HG03196 (cell line): ENCODE measurements around the gene EPHA3.

ENCODE experiments used
- ATAC-seq: cut with Tn5 transposase; IDR thresholded peaks from one replicate; pipeline ENCODE4 v1.9.1; 2021; ENCODE audit not compliant: unreplicated experiment

EPHA3 gene

DNA sequence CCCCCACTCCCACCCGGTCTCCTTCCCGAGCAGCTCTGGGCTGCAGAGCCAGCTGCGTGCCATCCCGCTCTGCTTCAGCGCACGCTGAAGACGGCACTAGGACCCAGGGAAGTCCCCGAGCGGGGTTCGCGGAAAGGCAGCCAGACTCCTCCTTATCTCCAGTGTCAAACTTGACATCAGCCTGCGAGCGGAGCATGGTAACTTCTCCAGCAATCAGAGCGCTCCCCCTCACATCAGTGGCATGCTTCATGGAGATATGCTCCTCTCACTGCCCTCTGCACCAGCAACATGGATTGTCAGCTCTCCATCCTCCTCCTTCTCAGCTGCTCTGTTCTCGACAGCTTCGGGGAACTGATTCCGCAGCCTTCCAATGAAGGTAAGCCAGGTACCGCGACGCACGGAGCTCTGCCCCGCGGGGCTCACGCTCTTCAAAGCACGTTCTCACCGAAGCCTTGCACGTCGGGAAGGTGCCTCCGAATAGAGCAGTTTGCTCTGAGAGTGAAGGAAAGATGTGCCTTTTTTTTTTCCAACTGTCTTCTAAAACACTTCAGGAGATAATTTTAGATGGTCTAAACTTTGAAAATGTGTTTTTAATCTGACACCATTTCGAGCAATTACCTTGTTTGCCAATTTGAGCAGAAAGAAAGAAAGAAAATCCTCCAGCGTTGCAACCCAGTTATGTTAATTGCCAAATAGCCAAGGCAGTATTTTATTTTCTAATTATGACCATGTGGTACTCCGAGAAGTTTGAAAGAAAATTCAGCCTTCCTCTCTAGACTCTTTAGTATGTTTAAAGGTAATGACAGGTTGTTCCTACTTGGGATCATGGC is at the start of gene EPHA3:
TSS of gene EPHA3 (plus strand) at position 161 of the 830 bp plus-strand sequence. CDS start at position 289, 128 bp downstream.
- peak; percentile 98 for ATAC-seq

DNA sequence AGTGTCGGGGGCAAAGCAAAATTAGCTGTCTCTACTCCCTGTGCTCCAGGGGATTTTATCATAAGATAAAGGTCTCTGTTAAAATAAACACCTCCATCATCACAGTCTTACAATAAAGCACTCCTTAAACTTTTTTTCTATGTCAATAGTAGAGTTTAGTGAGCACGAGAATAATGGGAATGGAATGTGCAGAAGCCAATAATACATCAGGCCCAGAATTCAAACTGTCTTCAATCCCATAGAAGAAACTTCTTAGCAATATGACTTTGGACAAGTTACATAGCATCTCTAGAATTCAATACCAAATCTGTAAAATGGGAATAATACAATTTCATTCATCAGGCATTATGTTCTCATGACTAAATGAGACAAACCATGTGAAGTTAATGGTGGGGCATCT is 49.0 kb upstream of the EPHA3 start:
- no peak for ATAC-seq

DNA sequence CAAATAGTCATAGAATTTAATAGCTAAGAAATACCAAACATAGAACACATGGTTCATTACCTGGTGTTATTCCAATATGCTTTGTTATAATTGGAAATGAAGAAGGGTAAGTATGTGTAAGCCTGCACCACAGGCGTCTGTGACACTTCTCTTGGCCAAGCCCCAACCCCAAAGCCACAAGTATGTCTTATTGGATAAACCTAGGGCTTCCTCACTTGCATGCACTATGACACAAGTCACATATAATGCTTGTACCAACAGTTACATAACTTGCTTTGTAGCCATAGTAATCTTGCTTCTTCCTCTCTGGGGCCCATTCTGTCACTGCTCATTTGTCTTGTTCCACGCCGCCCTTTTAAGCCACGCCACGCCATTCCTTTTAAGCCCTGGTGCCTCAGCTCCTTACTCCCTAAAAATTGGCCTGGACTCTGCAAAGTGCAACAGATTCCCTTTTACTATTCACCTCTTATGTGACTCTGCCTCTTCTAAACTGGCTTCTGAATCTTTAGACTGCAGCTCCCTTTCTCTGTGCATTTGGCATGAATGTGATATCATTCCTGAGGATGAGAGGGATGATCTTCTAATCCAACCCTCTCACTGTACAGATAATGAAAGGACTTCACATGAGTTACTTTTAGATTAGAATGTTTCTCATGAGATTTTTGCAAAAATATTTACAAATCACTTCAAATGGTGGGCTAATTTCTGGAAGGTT is 48.1 kb upstream of the EPHA3 start:
- ATAC-seq: no peak

DNA sequence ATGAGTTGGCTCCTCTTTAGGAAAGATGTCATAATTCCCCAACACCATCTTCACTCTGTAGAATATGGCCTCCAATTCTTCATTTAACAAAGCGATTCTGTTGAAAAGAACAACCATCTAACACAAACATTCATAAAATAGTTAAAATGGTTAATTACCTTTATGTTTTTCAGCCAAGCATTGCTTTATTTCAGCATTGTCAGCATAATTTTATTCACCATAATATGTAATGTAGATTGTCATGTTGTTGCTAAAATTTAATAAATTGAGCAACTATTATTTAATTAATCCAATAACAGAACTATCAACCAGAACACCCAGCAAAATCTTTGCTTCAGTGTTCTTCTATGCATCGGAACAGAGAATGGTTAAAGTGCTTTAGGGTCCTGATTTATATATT is 46.2 kb upstream of the EPHA3 start:
- ATAC-seq: no peak

DNA sequence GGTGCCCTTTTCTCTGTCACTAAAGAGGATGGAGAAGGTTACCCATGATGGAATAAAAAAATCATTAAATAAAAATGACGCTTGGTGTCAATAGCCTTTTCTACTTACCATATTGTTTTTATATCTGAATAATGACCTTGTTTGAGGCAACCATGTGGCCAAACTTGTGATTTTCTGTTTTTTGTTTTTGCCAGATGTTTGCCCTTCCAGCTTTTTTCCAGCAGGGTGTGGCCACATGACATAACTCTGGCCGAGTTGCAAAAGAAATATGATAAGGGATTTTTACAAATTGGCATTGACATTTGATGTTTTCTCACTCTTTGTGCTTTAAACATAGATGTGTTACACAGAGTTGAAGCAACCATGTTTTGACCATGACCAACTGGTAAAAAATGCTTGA is 39.7 kb upstream of the EPHA3 start:
- no peak for ATAC-seq

DNA sequence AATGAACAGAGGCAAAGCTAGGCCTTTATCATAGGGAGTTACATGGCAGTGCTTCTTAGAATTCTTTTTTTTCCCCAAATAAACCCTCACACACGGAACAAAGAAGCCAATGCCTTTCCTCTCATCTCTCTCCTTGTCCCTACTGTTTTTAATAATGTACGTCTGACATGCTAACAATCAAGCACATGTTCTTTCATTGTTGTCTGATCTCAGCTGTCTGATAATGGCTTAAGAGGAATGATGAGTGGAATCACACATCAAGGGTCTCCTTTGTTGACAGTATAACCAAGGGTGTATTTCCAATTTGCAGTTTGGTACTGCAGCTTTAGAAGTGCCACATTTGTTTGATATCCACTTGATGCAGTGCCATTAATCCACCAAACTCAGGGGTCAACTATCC is 34.8 kb upstream of the EPHA3 start:
- no peak for ATAC-seq

DNA sequence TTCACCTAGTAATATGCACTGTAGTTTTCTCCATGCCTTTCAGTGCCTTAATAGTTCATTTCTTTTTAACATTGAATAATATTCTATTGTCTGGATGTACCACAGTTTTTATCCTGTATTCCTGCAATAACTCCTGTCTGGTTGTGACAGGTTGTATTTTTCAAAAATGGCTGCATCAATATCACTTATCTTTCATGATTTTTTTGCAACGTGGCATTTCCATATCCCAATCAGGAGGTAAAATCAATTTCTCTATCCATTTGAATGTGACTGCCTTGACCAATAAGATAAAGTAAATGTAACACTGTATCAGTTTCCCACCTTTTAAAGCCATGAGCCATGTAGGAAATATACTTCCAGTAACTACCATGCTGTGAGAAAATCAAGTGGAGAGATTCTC is 27.5 kb upstream of the EPHA3 start:
- no peak for ATAC-seq

DNA sequence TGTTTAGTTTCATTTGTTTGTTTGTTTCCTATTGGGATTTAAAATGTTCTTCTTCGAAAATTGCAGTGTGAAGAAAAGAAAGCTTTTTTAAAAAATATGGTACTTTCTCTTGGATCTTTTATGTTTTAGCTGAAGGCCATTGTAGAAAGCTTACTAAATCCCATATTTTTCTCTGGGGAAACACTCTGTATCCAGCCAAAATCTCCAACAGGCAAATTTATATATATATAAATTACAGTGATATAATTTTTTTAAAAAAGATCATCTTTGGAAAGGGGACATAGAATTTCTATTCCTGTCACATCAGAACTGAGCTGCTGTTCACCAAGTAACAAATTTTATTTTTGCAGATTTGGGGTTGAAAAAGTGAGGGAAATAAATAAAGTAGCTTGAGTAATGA is 19.6 kb upstream of the EPHA3 start:
- ATAC-seq: no peak

DNA sequence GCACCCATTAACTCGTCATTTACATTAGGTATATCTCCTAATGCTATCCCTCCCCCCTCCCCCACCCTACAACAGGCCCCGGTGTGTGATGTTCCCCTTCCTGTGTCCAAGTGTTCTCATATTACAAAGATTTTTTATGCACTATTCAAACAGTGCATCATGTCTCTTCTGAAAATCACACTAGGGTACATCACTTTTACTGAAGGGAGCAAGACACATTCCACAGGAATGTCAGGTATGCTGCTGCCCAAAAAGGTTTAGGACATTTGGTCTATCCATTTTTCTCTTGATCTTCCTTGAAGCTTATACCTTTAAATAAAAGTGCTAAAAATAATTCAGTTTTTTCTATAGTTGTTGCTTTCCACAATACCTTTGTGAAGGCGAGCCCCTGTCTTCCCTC is 9.2 kb upstream of the EPHA3 start:
- ATAC-seq: no peak

DNA sequence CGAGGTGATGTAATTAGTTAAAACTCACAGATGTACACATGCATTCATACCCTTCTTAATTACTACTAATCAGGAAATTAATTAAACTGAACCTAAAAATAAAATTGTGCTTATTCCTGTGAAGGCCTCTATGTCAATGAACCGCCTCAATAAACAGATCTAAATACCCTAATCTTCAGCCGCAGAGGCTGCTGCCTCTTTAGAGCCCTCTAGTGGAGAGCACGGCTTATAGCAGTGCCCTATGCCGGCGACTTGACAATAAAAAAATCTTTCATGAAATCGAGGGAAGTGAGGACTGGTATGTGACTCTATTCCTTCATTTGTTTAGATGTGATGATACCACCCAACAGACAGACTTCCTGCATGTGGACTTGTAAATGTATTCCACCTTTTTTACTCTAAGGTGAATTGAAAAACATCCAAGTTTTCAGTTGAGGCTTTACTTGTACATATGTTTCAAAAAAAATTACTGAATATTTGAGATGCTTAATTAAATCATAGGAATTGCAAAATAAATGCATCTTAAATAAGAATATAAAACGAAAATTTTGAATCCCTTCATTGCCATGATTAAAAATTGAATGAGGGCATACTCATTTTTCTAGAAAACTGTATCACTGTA is 8.3 kb upstream of the EPHA3 start:
- peak; percentile 93 for ATAC-seq

DNA sequence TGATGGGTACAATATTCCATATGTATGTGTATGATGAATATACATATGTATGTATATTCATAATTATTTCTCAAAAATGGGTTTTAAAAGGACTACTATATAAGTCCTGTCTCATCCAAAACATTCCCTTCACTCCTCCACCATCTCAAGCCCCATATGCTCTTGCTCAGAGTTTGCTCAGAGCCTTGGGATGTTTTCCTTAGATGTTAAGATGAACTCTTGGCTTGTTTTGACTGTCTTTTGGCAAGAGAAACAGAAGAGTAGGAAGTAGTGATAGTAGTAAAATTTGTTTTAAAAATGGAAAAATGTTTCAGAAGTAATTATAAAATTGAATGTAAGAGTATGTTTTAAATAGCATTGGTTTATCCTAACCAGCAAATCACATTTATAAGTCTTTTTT is 6.2 kb upstream of the EPHA3 start:
- no peak for ATAC-seq

DNA sequence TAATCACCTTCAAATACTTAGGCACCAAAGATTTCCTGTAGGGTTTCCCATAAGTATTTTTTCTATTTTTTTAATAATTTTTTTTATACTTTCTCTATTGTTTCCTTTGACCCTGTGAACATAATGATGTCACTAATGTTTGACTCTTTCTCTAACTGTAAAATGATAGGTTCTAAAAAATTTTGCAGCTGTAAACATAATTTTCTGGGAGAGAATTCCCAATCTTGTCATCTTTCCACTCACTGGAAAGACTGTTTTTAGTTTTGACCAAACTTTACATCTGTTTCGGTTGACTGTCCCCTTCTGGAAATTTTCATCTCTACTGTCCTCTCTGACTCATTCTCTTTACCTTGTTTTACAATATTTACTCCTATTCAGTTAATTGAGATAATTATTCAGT is 5.5 kb upstream of the EPHA3 start:
- ATAC-seq: no peak

DNA sequence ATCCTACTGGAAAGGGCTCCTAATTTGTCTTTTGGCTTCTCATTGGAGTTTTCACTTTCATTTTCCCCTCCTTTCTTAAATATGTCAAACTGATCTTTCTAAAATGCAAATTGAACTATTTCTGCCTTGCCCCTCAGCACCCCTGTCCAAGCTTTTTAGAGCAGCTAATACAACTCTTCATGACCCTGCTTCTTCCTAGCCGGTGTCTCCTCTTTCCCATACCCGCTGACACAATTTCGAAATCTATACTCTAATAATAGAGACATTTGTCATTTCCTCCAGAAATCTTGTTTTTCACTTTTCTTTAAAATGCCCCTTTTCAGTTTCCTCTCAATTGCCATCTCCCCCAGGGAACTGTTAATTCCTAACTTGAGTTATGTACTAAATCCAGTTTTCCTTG is 2.9 kb upstream of the EPHA3 start:
- no peak for ATAC-seq

DNA sequence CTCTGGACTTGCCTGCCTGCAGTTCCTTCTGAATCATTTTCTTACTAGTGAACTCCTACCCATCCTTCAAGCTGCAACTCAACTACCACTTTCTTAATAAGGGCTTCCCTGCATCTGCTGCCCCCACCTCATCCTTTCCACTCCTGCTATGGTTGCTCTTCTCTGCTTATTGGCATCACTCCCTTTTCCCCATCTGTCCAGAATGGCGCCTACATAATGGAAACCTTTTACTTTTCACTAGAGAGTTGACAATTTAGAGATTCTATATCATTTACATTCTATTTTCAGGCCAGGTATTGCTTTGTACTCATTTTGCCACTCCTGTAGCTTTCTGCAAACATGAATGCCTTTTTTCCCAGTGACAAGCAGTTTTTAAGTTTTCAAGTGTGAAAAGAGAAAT is 1.9 kb upstream of the EPHA3 start:
- no peak for ATAC-seq

DNA sequence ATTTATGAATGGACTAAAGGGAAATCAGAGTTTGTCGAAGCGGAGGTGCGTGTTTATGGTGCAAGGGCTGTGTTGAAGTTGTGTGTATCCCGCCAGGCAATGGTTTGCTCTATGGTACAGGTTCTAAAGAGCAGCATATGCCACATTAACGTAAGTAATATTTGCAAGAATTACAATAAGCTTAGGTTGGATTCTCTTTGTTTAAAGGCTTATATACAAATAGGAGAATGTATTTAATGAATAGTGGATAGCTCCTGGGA is 800 bp downstream of the EPHA3 start:
- no peak for ATAC-seq

DNA sequence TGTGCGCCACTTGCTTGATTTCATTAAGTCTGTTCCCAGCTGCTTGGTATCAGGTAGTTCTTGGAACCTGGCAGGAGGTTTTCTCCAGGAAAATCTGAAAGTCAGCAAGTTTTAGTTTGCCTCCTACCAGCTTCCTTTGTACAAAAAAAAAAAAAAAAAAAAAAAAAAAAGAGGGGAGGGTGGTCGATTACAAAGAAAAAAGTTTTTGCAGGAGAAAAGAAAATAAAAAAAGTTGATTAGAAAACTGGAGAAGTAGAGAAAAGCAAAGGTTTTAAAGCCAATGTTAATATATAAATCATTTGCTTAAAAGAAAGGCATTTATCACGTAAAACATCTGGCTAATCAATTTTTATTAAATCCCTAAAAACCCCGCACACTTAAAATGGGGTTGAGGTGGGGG is 5.9 kb downstream of the EPHA3 start:
- ATAC-seq: no peak

DNA sequence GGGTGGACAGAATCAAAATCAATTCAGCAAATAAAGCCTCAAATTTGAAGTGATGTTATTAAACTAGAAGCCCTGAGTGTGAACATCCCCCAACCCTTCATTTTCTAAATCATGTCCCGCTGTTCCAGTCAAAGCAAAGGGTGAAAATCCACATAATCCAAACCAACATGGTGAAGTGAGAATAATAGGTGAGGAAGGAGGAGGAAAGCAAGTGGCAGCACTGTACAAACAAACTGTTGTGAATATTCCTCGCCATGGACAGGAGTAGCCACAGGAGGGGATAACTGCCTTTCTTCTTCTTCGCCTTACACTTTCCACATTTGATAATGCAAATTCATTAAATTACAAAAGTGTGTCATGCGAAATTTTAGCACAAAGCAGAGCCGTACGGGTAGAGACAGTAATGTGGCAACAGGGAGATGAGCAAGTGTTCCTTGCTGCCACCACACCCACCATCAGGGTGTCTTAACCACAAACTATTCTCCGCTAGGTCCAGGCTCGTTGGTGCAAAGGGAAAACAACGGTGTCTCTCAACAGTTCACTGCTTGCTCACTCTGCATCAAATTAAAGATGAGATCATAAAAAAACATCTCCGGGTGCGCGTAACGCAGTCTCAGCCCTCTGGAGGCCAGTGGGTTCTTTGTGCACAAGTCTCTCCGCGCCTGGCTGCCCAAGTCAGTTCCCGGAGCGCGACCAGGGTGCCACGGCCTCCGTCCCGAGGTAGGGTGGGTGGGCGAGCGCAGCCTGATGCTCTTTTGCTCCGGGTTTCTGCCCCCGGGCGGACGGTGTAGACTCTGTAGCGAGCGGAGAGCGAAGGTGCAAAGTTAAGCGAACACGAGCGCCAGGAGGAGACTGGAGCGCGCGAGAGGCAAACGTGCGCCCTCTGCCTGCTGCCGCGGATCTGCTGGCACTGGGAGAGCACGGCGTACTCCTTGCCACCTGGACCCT is 6.7 kb downstream of the EPHA3 start:
- peak; percentile 91 for ATAC-seq

DNA sequence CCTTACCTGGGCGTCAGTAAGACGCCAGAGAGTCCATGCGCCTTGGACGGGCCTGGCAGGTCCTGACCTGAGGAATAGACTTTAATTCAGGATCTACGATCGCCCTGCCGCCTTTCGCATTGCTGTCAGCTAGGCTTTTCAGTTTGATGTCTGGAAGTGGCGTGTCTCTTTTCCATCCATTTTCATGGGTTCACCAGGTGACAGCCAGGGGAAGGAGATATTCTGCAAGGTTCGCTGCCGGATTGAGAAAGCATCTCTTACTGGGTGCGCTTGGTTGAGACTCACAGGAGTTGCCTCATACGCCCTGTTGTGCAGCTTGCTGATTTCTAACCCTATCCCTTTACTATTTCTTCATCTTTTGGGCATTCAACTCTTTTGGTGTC is 7.4 kb downstream of the EPHA3 start:
- ATAC-seq: no peak

DNA sequence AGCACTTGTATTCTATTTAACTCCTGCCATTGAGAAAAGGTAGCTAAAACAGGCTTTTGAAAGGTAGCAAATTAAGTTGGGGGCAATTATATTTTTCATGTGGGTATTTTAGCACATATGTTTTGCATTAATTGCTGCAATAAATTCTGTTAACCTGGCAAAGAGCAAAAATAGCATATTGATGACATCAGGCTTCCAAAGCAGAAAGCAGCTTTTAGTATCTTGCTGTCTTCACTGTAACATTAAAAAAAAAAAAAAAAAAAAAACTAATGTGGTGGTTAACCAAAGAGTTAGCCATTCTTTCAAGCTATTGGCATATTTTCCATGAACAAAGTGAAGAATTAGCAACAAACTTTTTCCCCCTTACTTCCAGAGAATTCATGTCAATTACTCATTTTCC is 9.1 kb downstream of the EPHA3 start:
- no peak for ATAC-seq

DNA sequence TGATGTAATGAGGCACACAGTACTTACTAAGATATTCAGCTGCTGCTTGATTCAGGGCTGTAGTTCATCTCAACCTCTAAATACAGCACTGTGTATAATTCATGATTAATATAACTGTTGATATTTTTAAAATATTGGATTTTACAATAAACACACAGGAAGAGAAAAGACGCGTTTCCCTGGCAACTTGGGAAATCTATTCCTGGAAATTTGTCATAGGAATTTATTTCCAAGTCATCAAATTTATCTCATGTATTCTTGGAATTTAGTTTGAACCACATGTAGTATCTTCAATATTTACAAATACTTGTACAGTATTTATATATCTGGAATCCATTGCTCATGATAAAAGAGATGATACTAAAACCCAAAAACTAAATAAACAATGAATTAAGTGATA is 30.6 kb downstream of the EPHA3 start:
- ATAC-seq: no peak

DNA sequence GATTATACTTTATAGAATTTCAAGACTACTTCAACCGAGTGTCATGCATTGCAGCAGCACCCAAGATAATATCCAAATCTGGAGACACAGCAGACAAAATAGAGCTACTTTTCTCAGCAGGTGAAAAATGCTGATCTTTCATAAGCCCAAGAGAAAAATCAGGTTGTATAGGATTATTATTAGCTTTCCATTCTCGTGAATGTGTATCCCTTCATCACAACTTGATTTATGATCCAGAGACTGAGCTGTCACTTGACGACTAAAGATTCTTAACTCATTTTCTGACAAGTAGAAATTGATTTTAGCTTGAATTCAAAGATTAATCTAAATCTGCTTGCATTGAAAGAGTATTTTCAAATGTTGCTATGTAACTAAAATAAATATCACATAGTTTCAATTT is 32.4 kb downstream of the EPHA3 start:
- ATAC-seq: no peak
